Hematopoietic multipotent progenitor cell treated with erythropoietin and hydrocortisone succinate and interleukin-3 and kit ligand, for 8 days (in vitro differentiated cells): ENCODE data around the gene FAM83F.

Experiments used
- DNase-seq: peaks from one replicate; pipeline ENCODE4 v3.0.0-alpha.2; 2015

Gene FAM83F

GRCh38 chr22:39995393-39996252, 869 bp downstream of the FAM83F start:
- DNase-seq, result peak; percentile 34

- DNase-seq, result no peak
Observed at GRCh38 chr22:39996732-39997131, 2.0 kb downstream of the FAM83F start.

GRCh38 chr22:39997421-39997820, 2.7 kb downstream of the FAM83F start:
- DNase-seq, result no peak

DNA sequence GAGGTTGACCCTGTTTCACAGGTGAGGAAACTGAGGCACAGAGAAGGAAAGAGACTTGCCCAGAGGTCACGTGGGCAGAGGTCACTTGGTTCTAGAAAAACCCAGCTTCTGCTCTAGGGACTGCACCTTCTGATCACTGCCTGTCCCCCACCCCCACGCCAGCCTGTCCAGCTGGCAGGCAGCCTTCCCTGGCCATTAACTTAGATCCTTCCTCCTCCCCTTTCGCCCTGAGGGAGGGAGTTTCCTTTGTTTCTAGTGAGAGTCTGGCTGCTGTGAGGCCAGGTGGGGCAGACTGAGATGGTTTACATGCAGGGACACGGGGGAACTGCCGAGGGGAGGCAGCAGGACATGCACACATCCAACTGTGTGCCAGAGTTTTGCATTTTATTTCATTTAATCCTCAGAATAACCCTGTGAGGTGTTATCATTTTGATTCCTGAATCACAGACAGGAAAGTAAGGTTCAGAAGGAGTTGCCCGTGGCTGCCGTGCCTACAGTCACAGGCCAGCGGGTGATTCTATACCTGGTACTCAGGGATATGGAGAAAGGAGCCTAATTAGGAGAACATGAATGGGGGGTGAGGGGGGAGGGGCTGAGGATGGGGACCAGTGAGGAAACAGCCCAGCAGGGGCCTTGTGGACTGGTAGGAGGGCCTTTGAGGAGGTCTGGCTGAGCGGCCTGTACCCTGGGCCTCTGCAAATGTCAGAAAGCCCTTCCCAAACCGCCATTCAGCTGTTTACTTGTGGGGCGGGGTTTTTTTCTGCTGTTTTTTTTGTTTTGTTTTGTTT, 3.4 kb downstream of the FAM83F start:
- DNase-seq, result no peak

GRCh38 chr22:39999144-39999757, 4.5 kb downstream of the FAM83F start:
- peak; percentile 59 for DNase-seq

DNA sequence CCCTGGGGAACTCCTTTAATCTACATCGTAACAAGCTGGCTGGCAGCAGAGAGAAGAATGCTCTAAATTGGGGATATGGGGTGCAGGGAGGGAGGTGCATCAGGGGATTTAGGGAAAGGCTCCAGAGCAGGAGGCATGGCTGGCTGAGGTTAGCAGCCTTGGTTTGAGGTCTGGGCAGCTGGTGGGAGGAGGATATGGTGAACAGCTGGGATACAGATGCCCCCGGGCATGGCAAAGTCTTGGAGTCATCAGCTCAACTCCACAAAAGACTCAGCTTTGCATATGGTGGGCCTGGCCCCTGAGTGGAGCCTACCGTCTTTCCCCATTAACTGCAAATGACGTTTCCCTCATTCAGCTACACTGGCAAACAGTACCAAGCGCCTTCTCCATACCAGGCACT, 5.4 kb downstream of the FAM83F start:
- DNase-seq, result no peak

- DNase-seq, result no peak
Observed at GRCh38 chr22:40001106-40001505, 6.4 kb downstream of the FAM83F start.

DNA sequence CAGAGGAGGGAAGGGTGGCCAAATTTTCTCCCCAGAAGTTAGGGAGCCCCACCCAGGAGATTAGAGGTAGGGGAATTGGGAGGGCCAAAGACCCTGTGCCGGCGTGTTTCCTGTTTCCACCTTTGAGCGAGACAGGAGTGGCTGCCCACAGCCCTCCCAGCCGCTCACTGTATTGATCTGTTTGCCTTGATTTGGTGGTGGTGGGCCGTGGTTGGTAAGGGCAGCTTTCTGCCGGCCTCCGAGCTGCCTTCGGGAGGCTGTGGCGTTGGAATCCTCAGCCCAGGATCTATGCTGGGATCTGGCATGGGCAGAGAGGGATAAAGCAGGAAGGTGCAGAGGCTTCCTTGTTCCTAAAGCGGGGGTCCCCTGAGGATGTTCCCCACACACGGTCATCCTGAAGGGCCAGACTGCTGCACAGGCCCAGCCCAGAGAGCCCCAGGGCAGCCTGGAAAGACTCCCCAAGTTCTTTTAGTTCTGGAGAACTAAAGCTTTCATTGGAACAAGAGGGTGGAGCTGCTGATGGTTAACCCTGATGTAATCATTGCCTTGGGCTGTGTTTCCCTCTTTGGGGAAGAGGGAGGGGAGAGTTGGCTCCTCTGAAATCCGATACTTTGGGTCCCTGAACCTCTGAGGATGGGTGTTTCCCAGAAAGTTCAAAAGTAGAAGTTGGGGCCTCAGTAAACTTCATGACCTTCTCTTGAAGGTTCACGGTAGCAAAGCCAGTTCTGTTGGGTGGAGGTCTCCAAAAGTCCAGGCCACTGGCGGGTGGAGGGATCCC, 7.2 kb downstream of the FAM83F start:
- DNase-seq, result no peak

- no peak for DNase-seq
Observed at GRCh38 chr22:40002935-40003715, 8.4 kb downstream of the FAM83F start.

- no peak for DNase-seq
Observed at GRCh38 chr22:40004836-40005235, 10.1 kb downstream of the FAM83F start.

GRCh38 chr22:40006641-40007040, 11.9 kb downstream of the FAM83F start:
- no peak for DNase-seq

DNA sequence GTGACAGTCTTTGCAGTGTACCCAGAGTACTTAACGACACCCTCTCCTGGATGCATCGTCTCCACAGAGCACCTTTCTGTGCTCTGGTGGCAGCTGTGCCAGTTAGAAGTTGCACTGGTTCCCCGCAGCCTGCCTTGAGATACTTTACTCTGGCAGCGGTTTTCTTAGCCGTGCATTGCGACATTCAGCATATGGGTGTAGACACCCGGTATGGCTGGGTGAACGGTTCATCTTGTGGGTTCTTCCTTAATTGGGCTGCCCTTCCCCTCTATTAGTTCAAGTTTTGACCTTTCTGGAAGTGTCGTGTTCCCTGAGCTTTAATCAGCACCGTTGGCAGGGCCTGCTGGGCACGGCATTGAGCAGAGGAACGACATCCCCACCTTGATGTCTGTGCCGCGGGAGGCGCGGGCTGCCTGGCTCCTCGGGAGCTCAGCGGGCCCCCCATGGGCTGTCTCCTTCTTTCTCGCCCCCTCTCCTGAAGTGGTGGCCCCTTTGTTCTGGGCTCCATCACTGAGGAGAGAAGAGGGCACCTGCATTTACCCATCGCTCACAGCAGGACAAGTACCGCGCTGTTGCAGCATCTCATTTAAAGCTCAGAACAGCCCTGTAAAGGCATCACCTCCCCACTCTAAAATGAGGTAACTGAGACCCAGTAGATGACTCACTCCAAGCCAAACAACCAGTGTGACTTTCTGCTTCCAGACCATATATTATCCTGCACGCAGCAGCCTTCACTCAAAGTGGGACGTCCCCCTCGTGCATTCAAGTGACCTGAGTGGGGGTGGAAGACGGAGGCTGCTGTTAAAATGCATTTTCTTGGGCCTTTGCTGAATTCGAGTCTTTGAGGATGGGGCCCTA, 13.3 kb downstream of the FAM83F start:
- no peak for DNase-seq

DNA sequence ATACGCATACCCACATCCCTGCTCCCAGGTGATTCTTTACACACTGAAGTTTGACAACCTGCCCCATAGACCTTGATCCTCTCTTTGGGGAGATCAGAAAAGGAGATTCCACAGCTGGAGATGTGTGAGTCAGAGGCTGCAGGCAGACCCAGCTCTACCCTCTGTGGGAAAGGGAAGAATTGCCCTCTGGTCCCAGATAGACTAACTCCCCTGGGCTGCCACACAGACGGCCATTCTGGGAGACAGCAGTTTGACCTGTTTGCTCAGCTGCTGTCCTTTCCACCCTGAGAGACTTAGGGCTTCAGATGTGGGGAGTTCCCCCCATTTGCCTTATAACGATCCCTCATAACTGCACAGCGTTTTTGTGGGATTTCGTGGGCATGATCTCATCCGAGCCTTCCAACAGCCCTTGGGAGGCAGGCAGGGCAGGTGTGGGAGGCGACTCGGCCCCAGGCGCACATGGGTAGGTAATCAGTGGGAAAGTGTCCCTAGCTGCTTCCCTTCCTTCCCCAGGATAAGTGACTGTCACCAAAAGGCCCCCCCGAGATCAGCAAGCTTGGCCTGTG, 14.1 kb downstream of the FAM83F start:
- no peak for DNase-seq

DNA sequence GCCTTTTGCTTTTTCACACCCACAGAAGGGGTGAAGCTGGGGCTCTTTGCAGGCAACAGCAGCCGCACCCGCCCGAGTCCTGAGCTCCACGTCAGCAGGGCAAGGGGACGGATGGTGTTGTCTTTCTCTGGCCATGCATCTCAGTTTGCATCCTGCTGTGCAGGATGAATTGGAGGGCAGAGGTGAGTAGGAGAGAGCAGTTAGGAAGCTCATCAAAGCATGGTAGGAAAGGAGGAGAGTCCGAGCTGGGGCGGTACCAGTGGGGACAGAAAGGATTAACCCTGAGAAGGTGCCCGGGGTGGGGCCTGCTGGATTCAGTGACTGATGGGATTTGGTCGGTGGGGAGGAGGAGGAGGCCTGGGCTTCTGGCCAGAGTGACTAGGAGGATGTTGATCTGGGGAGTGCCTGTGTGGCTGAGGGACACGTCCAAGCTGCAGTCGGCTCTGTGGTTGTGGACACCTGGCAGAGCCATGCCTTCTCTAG, 14.6 kb downstream of the FAM83F start:
- DNase-seq, result peak; percentile 39

GRCh38 chr22:40009951-40010671, 15.4 kb downstream of the FAM83F start:
- no peak for DNase-seq

DNA sequence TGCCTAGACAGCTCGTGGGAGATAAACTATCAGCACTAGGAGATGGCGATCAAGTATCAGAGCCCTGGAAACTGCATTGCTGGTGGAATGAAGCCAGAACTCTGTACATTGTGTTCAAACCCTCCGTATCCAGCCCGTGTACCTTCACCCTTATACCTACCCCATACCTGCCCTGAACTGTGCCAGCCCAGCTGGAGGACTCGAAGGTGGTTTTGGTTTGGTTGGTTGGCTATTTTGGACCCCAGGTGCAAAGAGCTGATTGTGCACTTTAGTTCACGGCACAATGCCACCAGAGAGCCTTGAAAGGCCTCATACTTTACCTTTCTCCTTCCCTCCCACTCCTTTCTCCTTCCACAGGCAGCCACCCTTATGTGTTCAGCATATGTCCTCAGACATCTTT, 16.0 kb downstream of the FAM83F start:
- DNase-seq, result no peak

DNA sequence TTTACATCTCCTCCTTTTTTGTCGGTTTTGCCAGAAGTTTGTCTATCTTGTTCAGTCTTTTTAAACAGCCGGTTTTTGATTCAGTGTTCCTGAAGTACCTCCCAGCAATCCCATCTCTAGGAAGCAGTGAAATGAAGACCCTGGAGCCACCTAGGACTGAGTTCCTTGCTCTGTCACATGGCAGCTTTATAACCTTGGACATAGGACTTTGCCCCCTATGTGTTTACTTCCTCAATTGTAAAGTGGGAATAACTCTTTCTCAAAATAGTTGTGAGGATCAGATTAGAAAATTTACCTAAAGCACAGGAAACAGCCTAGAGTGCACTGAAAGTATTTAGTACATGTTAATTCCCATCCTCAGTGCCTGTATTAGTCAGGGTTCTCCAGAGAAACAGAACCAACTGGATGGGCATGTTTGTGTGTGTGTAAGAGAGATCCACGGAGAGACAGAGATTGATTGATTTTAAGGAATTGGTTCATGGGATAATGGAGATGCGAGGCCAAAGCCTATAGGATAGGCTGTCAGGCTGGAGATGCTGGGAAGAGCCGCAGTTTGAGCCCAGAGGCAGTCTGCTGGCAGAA, 20.0 kb downstream of the FAM83F start:
- no peak for DNase-seq

- DNase-seq, result peak; percentile 65
Observed at GRCh38 chr22:40015358-40015976, 20.7 kb downstream of the FAM83F start.

DNA sequence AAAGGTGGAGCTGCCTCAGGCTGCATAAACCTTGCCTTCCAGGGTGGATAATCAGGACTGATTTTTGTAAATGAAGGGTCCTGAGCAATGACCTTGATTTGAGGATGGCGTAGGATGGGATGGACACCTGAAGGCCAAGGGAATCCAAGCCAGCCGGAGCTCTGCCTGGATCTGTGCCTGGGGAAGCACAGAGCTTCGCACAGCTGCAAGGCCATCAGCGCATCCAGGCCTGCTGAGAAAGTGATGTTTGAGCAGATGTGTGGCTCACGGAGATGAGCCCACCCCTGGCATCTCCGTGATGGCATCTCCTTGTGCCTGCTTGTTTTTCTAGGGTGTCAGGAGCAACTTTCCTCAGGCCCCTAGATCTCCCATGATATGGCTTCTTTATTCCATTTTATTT, 23.3 kb downstream of the FAM83F start:
- no peak for DNase-seq
